Measurements from ENCODE around the gene RABGEF1.

Gene RABGEF1

GRCh38 chr7:66860767-66861166 lies 120.2 kb downstream of the RABGEF1 start:
- DNase-seq (ENCODE audit: extremely low read depth, low read depth) = no peak
- TF ChIP-seq CTCF (IDR thresholded peaks at IDR 0.05; ENCODE audit: low read depth, low read length) = no peak
